Cardiac muscle cell (in vitro differentiated cells and primary cell): Measurements from ENCODE around the gene PPP1R1B. TPM values are rescaled to one million over a fixed set of nuclear protein-coding genes. Genes with fewer than 3 reads are reported as not detected.

ENCODE experiments used
- DNase-seq, 2 donors: peaks; one replicate each; pipeline versions ENCODE4 v3.0.0 to v3.0.0-alpha.2; 2010 to 2017; ENCODE audit warnings: low read depth in 1 of 2, low spot score in 1 of 2
- H3K27ac ChIP-seq: fragments of 200-600 bp; sonication (generic); 2 replicates; pipeline ENCODE4 v1.5.1; 2016
- H3K27me3 ChIP-seq: fragments of 200-600 bp; sonication (generic); 2 replicates; pipeline ENCODE4 v1.6.0; 2016; ENCODE audit warnings: control low read depth
- H3K36me3 ChIP-seq: fragments of 200-600 bp; sonication (generic); 2 replicates; pipeline ENCODE4 v1.5.1; 2016; ENCODE audit warnings: control low read depth
- H3K4me1 ChIP-seq: fragments of 200-600 bp; sonication (generic); 2 replicates; pipeline ENCODE4 v1.8.1; 2017; ENCODE audit warnings: low read depth, mild to moderate bottlenecking, mixed run types
- H3K4me3 ChIP-seq: fragments of 200-600 bp; sonication (generic); 2 replicates; pipeline ENCODE4 v1.5.1; 2016; ENCODE audit warnings: mild to moderate bottlenecking
- H3K9me3 ChIP-seq: fragments of 200-600 bp; sonication (generic); 2 replicates; pipeline ENCODE4 v1.5.1; 2017; ENCODE audit warnings: low read depth, mild to moderate bottlenecking, control low read depth
- polyA plus RNA-seq: library from polyadenylated mRNA; unstranded; fragments of >200 nt; fragmentation: Nextera tagmentation; extraction: Ambion mirVana; gene quantifications from 2 replicates; pipeline ENCODE4 v1.2.1, GENCODE V29; 2016
- total RNA-seq: library from RNA; depleted of rRNA; stranded (reverse); fragments of >200 nt; gene quantifications from 2 replicates; pipeline ENCODE4 v1.2.3, GENCODE V29; 2016
- TF ChIP-seq, protein P1 (sequence below): IDR thresholded peaks from 2 replicates; pipeline ENCODE4 v1.5.1; 2012; ENCODE audit warnings: low read depth, mild to moderate bottlenecking, low read length

The PPP1R1B gene
- total and polyA plus RNA-seq, 2 experiments from 2014 or later: 7.6 to 17.7 TPM

DNA sequence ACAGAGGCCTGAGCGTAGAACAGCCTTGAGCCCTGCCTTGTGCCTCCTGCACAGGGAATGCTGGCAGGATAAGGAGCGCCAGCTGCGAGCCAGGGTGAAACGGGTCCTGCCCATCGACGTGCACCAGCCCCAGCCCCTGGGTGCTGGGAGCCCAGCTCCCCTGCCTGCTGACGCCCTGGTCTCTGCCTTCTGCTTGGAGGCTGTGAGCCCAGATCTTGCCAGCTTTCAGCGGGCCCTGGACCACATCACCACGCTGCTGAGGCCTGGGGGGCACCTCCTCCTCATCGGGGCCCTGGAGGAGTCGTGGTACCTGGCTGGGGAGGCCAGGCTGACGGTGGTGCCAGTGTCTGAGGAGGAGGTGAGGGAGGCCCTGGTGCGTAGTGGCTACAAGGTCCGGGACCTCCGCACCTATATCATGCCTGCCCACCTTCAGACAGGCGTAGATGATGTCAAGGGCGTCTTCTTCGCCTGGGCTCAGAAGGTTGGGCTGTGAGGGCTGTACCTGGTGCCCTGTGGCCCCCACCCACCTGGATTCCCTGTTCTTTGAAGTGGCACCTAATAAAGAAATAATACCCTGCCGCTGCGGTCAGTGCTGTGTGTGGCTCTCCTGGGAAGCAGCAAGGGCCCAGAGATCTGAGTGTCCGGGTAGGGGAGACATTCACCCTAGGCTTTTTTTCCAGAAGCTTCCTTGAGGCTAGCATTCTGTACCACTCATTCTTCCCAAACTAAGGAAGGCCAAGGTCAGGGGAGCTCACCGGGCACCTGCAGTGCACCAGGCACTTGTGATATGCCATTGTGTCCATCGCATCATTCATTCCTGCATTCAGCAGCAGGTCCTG, 43.4 kb downstream of the PPP1R1B start:
- TF ChIP-seq, protein P1, sequence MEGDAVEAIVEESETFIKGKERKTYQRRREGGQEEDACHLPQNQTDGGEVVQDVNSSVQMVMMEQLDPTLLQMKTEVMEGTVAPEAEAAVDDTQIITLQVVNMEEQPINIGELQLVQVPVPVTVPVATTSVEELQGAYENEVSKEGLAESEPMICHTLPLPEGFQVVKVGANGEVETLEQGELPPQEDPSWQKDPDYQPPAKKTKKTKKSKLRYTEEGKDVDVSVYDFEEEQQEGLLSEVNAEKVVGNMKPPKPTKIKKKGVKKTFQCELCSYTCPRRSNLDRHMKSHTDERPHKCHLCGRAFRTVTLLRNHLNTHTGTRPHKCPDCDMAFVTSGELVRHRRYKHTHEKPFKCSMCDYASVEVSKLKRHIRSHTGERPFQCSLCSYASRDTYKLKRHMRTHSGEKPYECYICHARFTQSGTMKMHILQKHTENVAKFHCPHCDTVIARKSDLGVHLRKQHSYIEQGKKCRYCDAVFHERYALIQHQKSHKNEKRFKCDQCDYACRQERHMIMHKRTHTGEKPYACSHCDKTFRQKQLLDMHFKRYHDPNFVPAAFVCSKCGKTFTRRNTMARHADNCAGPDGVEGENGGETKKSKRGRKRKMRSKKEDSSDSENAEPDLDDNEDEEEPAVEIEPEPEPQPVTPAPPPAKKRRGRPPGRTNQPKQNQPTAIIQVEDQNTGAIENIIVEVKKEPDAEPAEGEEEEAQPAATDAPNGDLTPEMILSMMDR: no peak
- DNase-seq: no peak
- Histone ChIP-seq H3K27me3 (no peaks in the 10 kb centered on the region), H3K36me3 (no peaks in the 10 kb centered on the region), H3K4me3 (no peak overlapping the region), H3K27ac (no peak overlapping the region), H3K9me3 (no peaks in the 10 kb centered on the region), H3K4me1 (peaks cover 39% of the 10 kb centered on the region)

DNA sequence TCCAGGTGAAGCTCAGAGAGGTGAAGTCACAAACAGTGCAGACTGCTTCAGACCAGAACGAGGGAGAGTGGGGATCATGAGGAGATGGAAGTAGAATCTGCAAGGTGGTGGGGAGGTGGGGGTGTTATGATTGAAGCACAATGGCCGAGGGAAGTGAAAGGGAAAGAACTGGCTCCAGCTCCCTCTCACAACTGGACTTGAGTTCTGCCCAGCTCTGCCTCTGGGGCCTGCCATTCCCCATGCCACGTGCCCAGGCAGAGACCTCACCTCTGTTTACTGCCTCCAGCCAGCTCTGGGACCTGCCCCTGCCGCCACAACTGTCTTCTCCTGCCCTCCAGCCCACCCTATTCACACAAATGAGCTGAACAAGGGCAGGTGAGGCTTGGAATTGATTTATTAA, 44.0 kb downstream of the PPP1R1B start:
- Histone ChIP-seq H3K4me3 (no peak overlapping the region), H3K9me3 (no peaks in the 10 kb centered on the region), H3K36me3 (no peaks in the 10 kb centered on the region), H3K27me3 (no peaks in the 10 kb centered on the region), H3K4me1 (peaks cover 39% of the 10 kb centered on the region), H3K27ac (no peak overlapping the region)
- TF ChIP-seq, protein P1: no peak
- DNase-seq: no peak

DNA sequence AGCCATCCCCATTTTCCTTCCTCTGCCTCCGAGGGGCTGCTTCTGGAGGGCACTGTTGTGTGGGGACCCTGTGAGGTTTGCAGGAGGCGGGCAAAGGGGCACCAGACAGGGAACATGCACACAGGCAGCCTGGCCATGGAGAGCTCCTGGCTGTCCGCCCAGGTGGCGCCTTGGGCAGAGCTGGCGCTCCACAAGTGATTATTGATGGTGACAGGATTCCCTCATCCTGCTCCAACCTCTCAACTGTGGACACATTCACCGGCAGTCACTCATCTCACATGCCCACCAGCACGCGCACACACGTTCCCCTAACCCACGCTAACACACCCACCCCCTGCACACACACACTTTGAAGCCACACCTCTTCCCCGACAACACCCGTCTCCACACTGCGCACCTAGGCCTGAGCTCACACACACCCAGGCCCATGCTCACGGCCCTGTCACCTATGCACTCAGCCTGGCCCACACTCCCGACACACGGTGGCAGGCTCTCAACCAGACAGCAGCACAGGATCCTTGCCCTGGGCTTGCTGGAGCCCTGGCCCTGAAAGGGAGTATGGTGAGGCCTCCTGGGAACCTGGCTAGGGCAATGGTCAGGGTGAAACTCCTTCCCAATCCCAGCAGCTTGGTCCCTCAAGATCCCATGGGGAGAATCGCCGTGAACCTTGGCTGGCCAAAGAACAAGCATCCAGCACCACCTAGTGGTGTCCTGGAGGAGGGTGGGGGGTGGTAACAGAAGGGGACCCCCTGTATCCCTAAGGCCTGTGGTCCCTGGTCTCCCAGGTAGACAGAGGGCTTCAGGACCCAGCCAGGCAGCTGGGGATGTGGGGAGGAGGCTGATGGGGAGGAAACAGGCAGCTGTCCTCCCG, 45.1 kb downstream of the PPP1R1B start:
- Histone ChIP-seq H3K36me3 (no peaks in the 10 kb centered on the region), H3K9me3 (no peaks in the 10 kb centered on the region), H3K4me3 (no peak overlapping the region), H3K27ac (no peak overlapping the region), H3K4me1 (peaks cover 39% of the 10 kb centered on the region), H3K27me3 (no peaks in the 10 kb centered on the region)
- DNase-seq: peak; percentile 54 to 73
- TF ChIP-seq, protein P1: peak; percentile 66

DNA sequence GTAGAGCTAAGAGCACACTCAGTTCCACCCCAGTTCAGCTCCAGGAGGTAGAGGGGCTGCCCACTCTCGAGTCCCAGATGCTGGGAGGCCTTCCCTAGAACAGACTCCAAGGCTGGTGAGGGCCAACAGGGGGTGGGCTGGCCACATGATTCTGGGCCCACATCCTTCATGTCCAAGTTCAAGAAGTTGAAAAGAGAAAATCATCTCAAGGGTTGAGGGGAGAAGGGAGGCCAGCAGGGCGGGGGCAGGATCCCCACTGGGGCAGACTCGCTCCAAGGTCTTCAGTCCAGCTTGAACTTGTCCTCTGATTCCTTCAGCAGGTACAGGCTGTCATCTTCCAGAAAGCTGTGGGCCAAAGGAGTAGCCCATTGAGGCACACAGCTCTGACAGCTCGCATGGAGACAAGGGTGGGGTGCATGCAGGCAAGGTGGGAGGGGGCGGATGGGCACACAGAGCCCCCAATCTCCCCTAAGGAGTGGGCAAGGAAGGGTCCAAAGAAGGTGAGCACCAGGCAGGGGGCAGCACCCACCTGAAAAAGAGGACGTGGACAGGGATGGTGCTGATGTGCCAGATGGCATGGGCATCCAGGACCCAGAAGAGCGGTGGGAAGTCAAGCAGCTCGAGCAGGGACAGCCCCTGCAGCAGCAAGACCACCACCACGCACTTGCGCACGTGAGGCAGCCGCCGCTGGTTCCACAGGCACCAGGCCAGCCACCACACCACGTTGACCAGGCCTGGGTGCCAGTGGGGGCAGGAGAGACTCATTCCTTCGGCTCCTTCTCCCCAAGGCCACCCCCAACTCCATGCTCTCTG, 46.0 kb downstream of the PPP1R1B start:
- no peaks in the 10 kb centered on the region for H3K27me3 ChIP-seq
- no peak for DNase-seq
- TF ChIP-seq, protein P1: no peak
- no peaks in the 10 kb centered on the region for H3K36me3 ChIP-seq
- peaks cover 40% of the 10 kb centered on the region for H3K4me1 ChIP-seq
- H3K9me3 ChIP-seq: no peaks in the 10 kb centered on the region
- H3K4me3 ChIP-seq: no peak overlapping the region
- H3K27ac ChIP-seq: no peak overlapping the region
